Prostate gland (tissue), 2 donors: ENCODE results near the gene ARRB1.

Experiments
- POLR2A ChIP-seq: fragments of 450-650 bp; IDR thresholded peaks from one replicate; pipeline ENCODE4 v1.6.1; 2016; ENCODE audit warnings: antibody characterized with exemption, mild to moderate bottlenecking
- TF ChIP-seq, protein P1 (sequence below), 4 experiments: fragments of 200-600 bp in 2 of 4; fragments of 450-650 bp in 2 of 4; sonication (generic) in 2 of 4; IDR thresholded peaks; 1 replicate in 3 of 4; 2 replicates in 1 of 4; pipeline ENCODE4 v1.5.1; 2016 to 2019; ENCODE audit warnings: antibody characterized with exemption in 4 of 4, mild to moderate bottlenecking in 2 of 4, moderate library complexity in 2 of 4

- TF ChIP-seq, protein P1, sequence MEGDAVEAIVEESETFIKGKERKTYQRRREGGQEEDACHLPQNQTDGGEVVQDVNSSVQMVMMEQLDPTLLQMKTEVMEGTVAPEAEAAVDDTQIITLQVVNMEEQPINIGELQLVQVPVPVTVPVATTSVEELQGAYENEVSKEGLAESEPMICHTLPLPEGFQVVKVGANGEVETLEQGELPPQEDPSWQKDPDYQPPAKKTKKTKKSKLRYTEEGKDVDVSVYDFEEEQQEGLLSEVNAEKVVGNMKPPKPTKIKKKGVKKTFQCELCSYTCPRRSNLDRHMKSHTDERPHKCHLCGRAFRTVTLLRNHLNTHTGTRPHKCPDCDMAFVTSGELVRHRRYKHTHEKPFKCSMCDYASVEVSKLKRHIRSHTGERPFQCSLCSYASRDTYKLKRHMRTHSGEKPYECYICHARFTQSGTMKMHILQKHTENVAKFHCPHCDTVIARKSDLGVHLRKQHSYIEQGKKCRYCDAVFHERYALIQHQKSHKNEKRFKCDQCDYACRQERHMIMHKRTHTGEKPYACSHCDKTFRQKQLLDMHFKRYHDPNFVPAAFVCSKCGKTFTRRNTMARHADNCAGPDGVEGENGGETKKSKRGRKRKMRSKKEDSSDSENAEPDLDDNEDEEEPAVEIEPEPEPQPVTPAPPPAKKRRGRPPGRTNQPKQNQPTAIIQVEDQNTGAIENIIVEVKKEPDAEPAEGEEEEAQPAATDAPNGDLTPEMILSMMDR (IDR thresholded peaks at IDR 0.05): no peak
- no peak for TF ChIP-seq POLR2A
Observed at GRCh38 chr11:75276186-75276585, 75.3 kb downstream of the ARRB1 start.
